Measurements from ENCODE around the gene DACH1.
A peak's percentile ranks its signal among the peaks of the same experiment; 100 is the strongest.

DACH1 gene

GRCh38 chr13:71864986-71865873 is 1.8 kb downstream of the DACH1 start:
- Histone ChIP-seq H3K9ac (ENCODE audit: low read depth, low read length) (no peak overlapping the region), H3K4me1 (ENCODE audit: control insufficient read depth, insufficient read depth, low read length) (peaks cover 19% of the 10 kb centered on the region), H3K27me3 (ENCODE audit: control insufficient read depth, insufficient read depth, low read length) (peaks cover 85% of the 10 kb centered on the region), H3K4me3 (ENCODE audit: low read length) (peak overlapping the region; percentile 73), H3K36me3 (ENCODE audit: insufficient read depth, low read length) (no peaks in the 10 kb centered on the region), H3K4me2 (ENCODE audit: low read length) (peak overlapping the region; percentile 94), H3K9me3 (replicated peaks; ENCODE audit: low read length) (no peaks in the 10 kb centered on the region)

DNA sequence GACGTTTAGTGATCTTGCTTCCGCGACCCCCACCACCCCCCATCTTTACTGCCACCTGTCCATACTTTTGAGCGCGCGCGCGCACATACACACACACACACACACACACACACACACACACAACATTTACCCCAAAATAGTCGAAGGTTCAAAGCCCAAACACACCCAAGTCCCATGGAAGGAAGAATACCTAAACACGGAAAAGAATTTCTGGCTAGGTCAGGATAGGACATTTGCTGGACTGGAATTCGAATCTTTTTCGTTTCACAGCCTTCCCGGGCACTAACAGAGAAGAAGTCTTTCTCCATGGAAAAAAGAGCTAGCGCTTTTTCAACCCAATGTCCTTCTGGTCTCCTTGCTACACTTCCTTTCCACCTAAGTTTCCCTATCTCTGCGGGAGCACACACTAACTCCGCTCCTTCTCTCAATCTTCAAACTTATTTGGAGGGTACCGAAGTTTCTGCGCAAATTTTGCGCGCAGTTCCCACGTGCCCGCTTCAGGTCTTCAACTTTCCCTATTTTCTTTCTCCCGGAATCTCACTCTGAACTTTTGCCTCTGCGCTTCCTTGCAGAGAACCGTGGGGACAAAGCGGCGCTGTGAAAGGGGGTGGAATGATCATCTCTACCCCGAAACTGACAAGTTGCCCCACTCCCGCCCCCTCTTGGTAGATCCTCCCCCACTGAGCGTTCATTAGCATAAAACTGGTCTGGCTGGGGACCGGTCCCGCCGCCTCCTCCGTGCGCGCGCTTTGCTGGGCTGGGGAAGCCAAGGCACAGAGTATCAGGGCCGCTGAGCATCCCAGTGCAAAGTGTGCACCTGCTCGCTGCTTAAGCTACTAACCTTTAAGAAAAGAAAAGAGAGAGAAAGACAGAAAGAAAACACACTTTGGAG is 2.7 kb downstream of the DACH1 start:
- Histone ChIP-seq H3K36me3 (ENCODE audit: insufficient read depth, low read length) (no peaks in the 10 kb centered on the region), H3K4me1 (ENCODE audit: control insufficient read depth, insufficient read depth, low read length) (peaks cover 19% of the 10 kb centered on the region), H3K4me3 (ENCODE audit: low read length) (peak overlapping the region; percentile 73), H3K27me3 (ENCODE audit: control insufficient read depth, insufficient read depth, low read length) (peaks cover 80% of the 10 kb centered on the region), H3K9me3 (replicated peaks; ENCODE audit: low read length) (no peaks in the 10 kb centered on the region), H3K9ac (ENCODE audit: low read depth, low read length) (no peak overlapping the region), H3K4me2 (ENCODE audit: low read length) (peak overlapping the region; percentile 94)

DNA sequence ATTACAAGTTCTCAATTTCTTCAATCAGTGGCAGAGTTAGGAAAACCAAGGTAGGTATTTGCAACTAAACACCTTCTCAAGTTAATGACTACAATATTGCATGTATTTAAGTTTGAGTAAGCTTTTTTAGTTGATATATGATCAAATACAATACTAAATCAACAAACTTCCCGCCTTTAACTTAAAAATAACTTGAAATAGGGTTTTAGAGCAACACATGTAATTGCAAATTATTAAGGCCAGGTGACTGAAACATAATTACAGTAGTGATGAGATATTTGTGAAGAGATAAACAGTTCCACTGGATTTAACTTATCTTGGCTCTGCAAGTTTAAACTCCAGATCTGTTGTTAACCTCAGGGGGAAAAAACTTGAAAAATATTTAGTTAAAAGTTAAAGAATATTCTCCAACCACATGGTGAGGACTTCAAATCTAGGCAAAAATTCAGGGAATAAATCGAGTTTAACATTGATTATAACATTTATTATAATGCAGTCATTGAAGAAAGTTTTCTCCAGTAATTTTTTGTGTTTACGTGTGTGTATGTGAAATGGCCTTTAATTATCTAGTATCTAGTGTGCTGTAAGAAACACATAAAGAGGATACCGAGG is 3.6 kb downstream of the DACH1 start:
- H3K27me3 ChIP-seq (ENCODE audit: control insufficient read depth, insufficient read depth, low read length), result peaks cover 70% of the 10 kb centered on the region
- H3K9me3 ChIP-seq (replicated peaks; ENCODE audit: low read length), result no peaks in the 10 kb centered on the region
- no peak overlapping the region for H3K4me2 ChIP-seq (ENCODE audit: low read length)
- H3K9ac ChIP-seq (ENCODE audit: low read depth, low read length), result no peak overlapping the region
- H3K4me1 ChIP-seq (ENCODE audit: control insufficient read depth, insufficient read depth, low read length), result peaks cover 19% of the 10 kb centered on the region
- no peak overlapping the region for H3K4me3 ChIP-seq (ENCODE audit: low read length)
- H3K36me3 ChIP-seq (ENCODE audit: insufficient read depth, low read length), result no peaks in the 10 kb centered on the region

DNA sequence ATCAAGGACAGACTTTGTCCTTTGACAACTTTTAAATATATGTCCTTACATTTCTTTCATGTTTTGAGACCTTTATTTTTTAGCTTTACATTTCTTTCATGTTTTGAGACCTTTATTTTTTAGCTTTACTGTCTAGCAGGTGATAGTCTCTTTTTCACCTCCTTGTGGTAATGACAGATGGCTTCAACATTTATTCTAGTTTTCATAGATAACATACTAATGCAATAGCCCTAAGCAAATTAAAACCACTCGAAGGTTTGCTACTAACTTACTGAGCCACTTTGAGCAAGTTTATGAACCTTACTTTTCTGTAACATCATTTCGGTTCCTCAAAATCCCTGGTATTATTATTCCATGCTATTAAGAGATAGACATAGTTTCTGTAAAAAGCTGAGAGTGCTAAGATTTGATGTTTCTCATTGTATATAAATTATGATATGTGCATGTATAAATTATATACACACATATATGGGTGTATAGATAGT is 4.5 kb downstream of the DACH1 start:
- Histone ChIP-seq H3K4me1 (ENCODE audit: control insufficient read depth, insufficient read depth, low read length) (peaks cover 19% of the 10 kb centered on the region), H3K9ac (ENCODE audit: low read depth, low read length) (no peak overlapping the region), H3K4me3 (ENCODE audit: low read length) (no peak overlapping the region), H3K4me2 (ENCODE audit: low read length) (no peak overlapping the region), H3K27me3 (ENCODE audit: control insufficient read depth, insufficient read depth, low read length) (peaks cover 61% of the 10 kb centered on the region), H3K9me3 (replicated peaks; ENCODE audit: low read length) (no peaks in the 10 kb centered on the region), H3K36me3 (ENCODE audit: insufficient read depth, low read length) (no peaks in the 10 kb centered on the region)

- Histone ChIP-seq H3K4me2 (ENCODE audit: low read length) (no peak overlapping the region), H3K27me3 (ENCODE audit: control insufficient read depth, insufficient read depth, low read length) (peaks cover 56% of the 10 kb centered on the region), H3K9ac (ENCODE audit: low read depth, low read length) (no peak overlapping the region), H3K36me3 (ENCODE audit: insufficient read depth, low read length) (no peaks in the 10 kb centered on the region), H3K9me3 (replicated peaks; ENCODE audit: low read length) (no peaks in the 10 kb centered on the region), H3K4me1 (ENCODE audit: control insufficient read depth, insufficient read depth, low read length) (peaks cover 19% of the 10 kb centered on the region), H3K4me3 (ENCODE audit: low read length) (no peak overlapping the region)
Measured at GRCh38 chr13:71861769-71862458, 5.1 kb downstream of the DACH1 start.

DNA sequence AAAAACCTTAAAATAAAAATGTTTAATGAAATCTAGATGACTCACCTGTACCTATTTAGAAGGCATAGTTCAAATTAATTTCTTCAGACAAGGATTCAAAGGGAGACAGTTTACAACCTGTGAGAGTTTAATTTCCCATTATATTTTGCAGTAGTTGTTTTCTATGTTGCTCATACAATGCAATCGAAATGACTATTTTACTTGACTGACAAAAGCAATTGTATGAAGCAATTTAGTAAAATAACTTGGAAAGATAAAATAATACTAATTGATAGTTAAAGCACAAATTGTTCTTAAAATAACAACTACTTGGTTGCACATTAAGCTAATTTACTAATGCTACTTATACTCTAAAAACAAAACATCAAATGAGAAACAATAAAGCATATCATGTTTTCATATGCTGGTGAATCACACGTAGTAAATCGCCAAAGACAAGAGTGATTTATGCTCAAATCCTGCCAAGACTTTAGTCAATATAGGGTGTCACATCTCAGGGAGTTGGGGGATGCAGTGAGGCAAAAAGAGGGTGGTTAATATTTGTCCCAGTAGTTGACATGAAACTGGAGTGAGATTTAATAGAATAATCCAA is 6.4 kb downstream of the DACH1 start:
- peaks cover 14% of the 10 kb centered on the region for H3K4me1 ChIP-seq (ENCODE audit: control insufficient read depth, insufficient read depth, low read length)
- H3K9ac ChIP-seq (ENCODE audit: low read depth, low read length), result no peak overlapping the region
- no peaks in the 10 kb centered on the region for H3K9me3 ChIP-seq (replicated peaks; ENCODE audit: low read length)
- H3K4me2 ChIP-seq (ENCODE audit: low read length), result no peak overlapping the region
- peaks cover 49% of the 10 kb centered on the region for H3K27me3 ChIP-seq (ENCODE audit: control insufficient read depth, insufficient read depth, low read length)
- no peaks in the 10 kb centered on the region for H3K36me3 ChIP-seq (ENCODE audit: insufficient read depth, low read length)
- no peak overlapping the region for H3K4me3 ChIP-seq (ENCODE audit: low read length)

- Histone ChIP-seq H3K9ac (ENCODE audit: low read depth, low read length) (no peak overlapping the region), H3K27me3 (ENCODE audit: control insufficient read depth, insufficient read depth, low read length) (peaks cover 29% of the 10 kb centered on the region), H3K4me1 (ENCODE audit: control insufficient read depth, insufficient read depth, low read length) (no peaks in the 10 kb centered on the region), H3K9me3 (replicated peaks; ENCODE audit: low read length) (no peaks in the 10 kb centered on the region), H3K4me3 (ENCODE audit: low read length) (no peak overlapping the region), H3K36me3 (ENCODE audit: insufficient read depth, low read length) (no peaks in the 10 kb centered on the region), H3K4me2 (ENCODE audit: low read length) (no peak overlapping the region)
Measured at GRCh38 chr13:71858647-71859046, 8.4 kb downstream of the DACH1 start.

- Histone ChIP-seq H3K9me3 (replicated peaks; ENCODE audit: low read length) (no peaks in the 10 kb centered on the region), H3K4me3 (ENCODE audit: low read length) (no peak overlapping the region), H3K36me3 (ENCODE audit: insufficient read depth, low read length) (no peaks in the 10 kb centered on the region), H3K27me3 (ENCODE audit: control insufficient read depth, insufficient read depth, low read length) (peaks cover 10% of the 10 kb centered on the region), H3K4me2 (ENCODE audit: low read length) (no peak overlapping the region), H3K4me1 (ENCODE audit: control insufficient read depth, insufficient read depth, low read length) (no peaks in the 10 kb centered on the region), H3K9ac (ENCODE audit: low read depth, low read length) (no peak overlapping the region)
Measured at GRCh38 chr13:71856548-71857043, 10.4 kb downstream of the DACH1 start.

DNA sequence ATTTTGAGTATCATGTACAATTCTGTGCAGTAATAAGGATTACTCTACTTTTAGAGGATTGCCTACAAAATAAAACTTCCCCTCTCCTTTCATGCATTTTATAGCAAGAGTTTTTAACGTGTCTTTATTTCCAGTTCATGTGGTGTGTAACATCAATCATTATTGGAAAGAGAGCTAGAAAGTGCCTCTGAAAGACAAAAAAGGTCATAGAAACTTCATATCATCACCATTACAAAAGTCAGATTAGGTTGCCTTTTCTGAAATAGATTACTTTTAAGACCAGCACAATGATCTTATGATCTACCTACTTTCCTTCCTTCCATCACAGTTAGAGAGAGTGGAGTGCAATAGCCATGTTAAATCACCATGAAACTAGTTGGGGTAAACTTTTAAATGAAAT is 12.6 kb downstream of the DACH1 start:
- no peaks in the 10 kb centered on the region for H3K27me3 ChIP-seq (ENCODE audit: control insufficient read depth, insufficient read depth, low read length)
- no peak overlapping the region for H3K9ac ChIP-seq (ENCODE audit: low read depth, low read length)
- no peak overlapping the region for H3K4me3 ChIP-seq (ENCODE audit: low read length)
- H3K4me2 ChIP-seq (ENCODE audit: low read length), result no peak overlapping the region
- no peaks in the 10 kb centered on the region for H3K36me3 ChIP-seq (ENCODE audit: insufficient read depth, low read length)
- no peaks in the 10 kb centered on the region for H3K9me3 ChIP-seq (replicated peaks; ENCODE audit: low read length)
- H3K4me1 ChIP-seq (ENCODE audit: control insufficient read depth, insufficient read depth, low read length), result no peaks in the 10 kb centered on the region

DNA sequence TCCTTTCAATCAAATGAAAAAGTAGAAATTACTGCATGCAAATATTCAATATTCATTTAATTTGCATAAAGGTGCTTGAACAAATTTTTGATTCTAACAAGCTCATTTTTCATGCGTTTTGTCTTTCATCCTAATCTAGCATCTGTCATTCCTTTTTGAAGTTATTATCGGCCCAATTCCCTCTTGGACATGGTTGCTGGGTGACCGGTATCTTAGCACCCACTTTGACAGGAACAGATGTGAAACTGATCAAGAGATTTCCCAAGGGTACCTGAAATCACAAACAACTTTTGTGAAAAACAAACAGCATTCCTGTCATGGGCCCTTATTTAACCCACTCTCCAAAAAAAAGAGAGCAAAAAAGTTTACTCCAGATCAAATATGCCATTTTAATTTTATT is 13.3 kb downstream of the DACH1 start:
- Histone ChIP-seq H3K36me3 (ENCODE audit: insufficient read depth, low read length) (no peaks in the 10 kb centered on the region), H3K4me1 (ENCODE audit: control insufficient read depth, insufficient read depth, low read length) (no peaks in the 10 kb centered on the region), H3K4me2 (ENCODE audit: low read length) (no peak overlapping the region), H3K27me3 (ENCODE audit: control insufficient read depth, insufficient read depth, low read length) (no peaks in the 10 kb centered on the region), H3K9me3 (replicated peaks; ENCODE audit: low read length) (no peaks in the 10 kb centered on the region), H3K4me3 (ENCODE audit: low read length) (no peak overlapping the region), H3K9ac (ENCODE audit: low read depth, low read length) (no peak overlapping the region)

All from skeletal muscle satellite cell (primary cell).